C4-2B (cell line): ENCODE measurements around the gene ARHGAP26.

ENCODE experiments used
- CTCF ChIP-seq: fragments of 450-650 bp; conservative IDR thresholded peaks from 2 replicates; pipeline ENCODE4 v1.5.1; 2017; ENCODE audit warnings: mild to moderate bottlenecking
- ZFX ChIP-seq: fragments of 450-650 bp; IDR thresholded peaks from 2 replicates; pipeline ENCODE4 v1.6.1; 2017

GRCh38 chr5:143129203-143129602 is 359.0 kb downstream of the ARHGAP26 start:
- TF ChIP-seq CTCF: no peak
- no peak for TF ChIP-seq ZFX
